ENCODE results near the gene HOXD1. TPM values are rescaled to one million over a fixed set of nuclear protein-coding genes. Genes with fewer than 3 reads are reported as not detected.

Gene HOXD1
- total and polyA plus RNA-seq, 10 donors, result 0.49 to 4.5 (median 1.4) TPM

DNA sequence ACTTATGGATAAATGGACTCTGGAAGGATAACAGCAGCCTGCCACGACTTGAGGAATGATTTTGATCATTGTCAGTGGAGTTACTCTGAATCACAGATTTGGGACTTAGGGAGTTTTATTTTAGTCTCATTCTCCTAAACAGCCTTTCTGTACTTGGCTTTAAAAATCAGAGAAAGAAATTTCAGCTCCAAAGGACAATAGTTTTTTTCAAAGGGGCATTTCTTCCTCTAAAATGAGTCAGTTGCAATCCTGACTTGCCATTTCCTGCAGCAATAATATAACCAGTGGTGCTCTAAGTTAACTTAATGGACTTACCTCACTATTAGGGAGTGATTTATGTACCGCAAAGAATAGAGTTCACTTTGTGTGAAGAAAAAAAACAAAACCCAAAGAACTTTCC, 45.7 kb downstream of the HOXD1 start:
- no peak for DNase-seq
- Histone ChIP-seq H3K9me3 (no peaks in the 10 kb centered on the region), H3K27me3 (replicated peaks in 1 of 7) (peaks cover 0 to 34% (median 0%) of the 10 kb centered on the region in 7 donors), H3K4me1 (no peaks in the 10 kb centered on the region), H3K36me3 (no peaks in the 10 kb centered on the region), H3K27ac (no peak overlapping the region), H3K4me3 (no peak overlapping the region)
- intact Hi-C loops (cut with DNase I; ENCODE audit: low total_unique reads), result no loop called here
- no peak for TF ChIP-seq POLR2A (IDR thresholded peaks at IDR 0.05)
- 51 to 72% (median 56%) methylated on average over 2 of the region's 2 CpGs for WGBS, 5 donors

DNA sequence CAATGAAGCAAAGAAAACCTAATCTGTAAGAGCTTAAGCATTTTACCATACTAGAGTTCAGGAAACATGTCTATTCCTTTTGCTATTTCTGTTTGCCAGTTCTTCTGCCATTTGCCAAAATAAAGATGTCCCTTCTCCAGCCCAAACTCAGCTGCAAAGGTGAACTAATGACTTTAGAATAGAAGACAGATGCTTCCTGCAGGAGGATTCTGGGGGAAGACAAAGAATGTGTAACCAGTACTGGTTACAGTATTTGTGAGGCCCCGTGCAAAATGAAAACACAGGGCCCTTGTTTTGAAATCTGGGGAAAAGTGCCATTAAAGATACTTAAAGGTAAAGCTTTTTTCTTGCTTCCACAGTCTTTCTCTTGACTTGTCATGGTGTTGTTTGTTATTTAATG, 46.5 kb downstream of the HOXD1 start:
- WGBS, 5 donors, result 41 to 69% (median 66%) methylated on average over 1 of the region's 1 CpG
- DNase-seq, result no peak
- Histone ChIP-seq H3K36me3 (no peaks in the 10 kb centered on the region), H3K9me3 (no peaks in the 10 kb centered on the region), H3K4me1 (no peaks in the 10 kb centered on the region), H3K27me3 (replicated peaks in 1 of 7) (peaks cover 0 to 34% (median 0%) of the 10 kb centered on the region in 7 donors), H3K4me3 (no peak overlapping the region), H3K27ac (no peak overlapping the region)
- TF ChIP-seq, protein P1, sequence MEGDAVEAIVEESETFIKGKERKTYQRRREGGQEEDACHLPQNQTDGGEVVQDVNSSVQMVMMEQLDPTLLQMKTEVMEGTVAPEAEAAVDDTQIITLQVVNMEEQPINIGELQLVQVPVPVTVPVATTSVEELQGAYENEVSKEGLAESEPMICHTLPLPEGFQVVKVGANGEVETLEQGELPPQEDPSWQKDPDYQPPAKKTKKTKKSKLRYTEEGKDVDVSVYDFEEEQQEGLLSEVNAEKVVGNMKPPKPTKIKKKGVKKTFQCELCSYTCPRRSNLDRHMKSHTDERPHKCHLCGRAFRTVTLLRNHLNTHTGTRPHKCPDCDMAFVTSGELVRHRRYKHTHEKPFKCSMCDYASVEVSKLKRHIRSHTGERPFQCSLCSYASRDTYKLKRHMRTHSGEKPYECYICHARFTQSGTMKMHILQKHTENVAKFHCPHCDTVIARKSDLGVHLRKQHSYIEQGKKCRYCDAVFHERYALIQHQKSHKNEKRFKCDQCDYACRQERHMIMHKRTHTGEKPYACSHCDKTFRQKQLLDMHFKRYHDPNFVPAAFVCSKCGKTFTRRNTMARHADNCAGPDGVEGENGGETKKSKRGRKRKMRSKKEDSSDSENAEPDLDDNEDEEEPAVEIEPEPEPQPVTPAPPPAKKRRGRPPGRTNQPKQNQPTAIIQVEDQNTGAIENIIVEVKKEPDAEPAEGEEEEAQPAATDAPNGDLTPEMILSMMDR (IDR thresholded peaks at IDR 0.05 in 8 of 11, conservative IDR thresholded peaks at IDR 0.05 in 3 of 11), result no peak
- TF ChIP-seq POLR2A (IDR thresholded peaks at IDR 0.05) (no peak), POLR2AphosphoS5 (IDR thresholded peaks at IDR 0.05) (no peak)
- intact Hi-C loops (cut with DNase I; ENCODE audit: low total_unique reads), result no loop called here

DNA sequence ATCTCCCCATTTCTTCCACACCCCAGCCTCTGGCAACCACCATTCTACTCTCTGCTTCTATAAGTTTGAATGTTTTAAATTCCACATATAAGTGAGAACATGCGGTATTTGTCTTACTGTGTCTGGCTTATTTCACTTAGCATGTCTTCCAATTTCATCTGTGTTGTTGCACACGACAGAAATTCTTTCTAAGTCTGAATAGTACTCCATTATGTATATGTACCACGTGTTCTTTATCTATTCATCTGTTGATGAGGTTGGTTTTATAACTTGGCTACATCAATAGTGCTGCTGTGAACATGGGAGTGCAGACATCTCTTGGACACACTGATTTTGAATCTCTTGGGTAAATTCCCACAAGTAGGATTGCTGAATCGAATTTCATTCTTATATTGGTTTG, 49.0 kb downstream of the HOXD1 start:
- no peaks in the 10 kb centered on the region for H3K9me3 ChIP-seq
- TF ChIP-seq POLR2AphosphoS5 (IDR thresholded peaks at IDR 0.05), result no peak
- no peak for TF ChIP-seq POLR2A (IDR thresholded peaks at IDR 0.05)
- TF ChIP-seq, protein P1 (IDR thresholded peaks at IDR 0.05 in 8 of 11, conservative IDR thresholded peaks at IDR 0.05 in 3 of 11), result no peak
- intact Hi-C loops (cut with DNase I; ENCODE audit: low total_unique reads), result no loop called here
- peaks cover 0 to 24% (median 0%) of the 10 kb centered on the region in 7 donors for H3K27me3 ChIP-seq (replicated peaks in 1 of 7)
- H3K36me3 ChIP-seq, result no peaks in the 10 kb centered on the region
- WGBS, 5 donors, result 74 to 81% (median 78%) methylated on average over 4 of the region's 4 CpGs
- no peak overlapping the region for H3K27ac ChIP-seq
- no peak for DNase-seq
- H3K4me1 ChIP-seq, result no peaks in the 10 kb centered on the region
- H3K4me3 ChIP-seq, result no peak overlapping the region

DNA sequence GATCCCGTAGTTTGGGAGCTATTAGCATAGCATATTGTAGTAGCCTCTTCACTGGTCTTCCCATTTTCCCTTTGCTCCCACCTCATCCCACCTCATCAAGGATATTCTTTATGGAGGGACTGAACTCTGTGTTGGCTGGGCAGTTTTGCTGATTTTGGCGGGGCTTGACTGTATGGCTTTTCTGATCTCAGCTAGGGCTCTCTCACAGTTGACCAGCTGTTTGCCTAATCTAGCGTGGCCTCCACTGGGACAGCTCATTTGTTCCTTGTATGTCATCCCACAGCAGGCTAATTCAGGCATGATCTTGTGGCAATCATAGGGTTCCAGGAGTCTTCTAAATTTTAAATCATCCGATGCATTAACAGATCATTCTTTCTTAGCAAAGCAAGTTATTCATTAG, 50.6 kb downstream of the HOXD1 start:
- WGBS, 5 donors, result 87 to 95% (median 94%) methylated on average over 4 of the region's 4 CpGs
- DNase-seq, result no peak
- Histone ChIP-seq H3K27ac (no peak overlapping the region), H3K9me3 (no peaks in the 10 kb centered on the region), H3K4me3 (no peak overlapping the region), H3K27me3 (replicated peaks in 1 of 7) (peaks cover 0 to 23% (median 0%) of the 10 kb centered on the region in 7 donors), H3K4me1 (no peaks in the 10 kb centered on the region), H3K36me3 (no peaks in the 10 kb centered on the region)
- intact Hi-C loops (cut with DNase I; ENCODE audit: low total_unique reads), result no loop called here
- TF ChIP-seq, protein P1 (IDR thresholded peaks at IDR 0.05 in 8 of 11, conservative IDR thresholded peaks at IDR 0.05 in 3 of 11), result no peak
- TF ChIP-seq POLR2AphosphoS5 (IDR thresholded peaks at IDR 0.05) (no peak), POLR2A (IDR thresholded peaks at IDR 0.05) (no peak)

DNA sequence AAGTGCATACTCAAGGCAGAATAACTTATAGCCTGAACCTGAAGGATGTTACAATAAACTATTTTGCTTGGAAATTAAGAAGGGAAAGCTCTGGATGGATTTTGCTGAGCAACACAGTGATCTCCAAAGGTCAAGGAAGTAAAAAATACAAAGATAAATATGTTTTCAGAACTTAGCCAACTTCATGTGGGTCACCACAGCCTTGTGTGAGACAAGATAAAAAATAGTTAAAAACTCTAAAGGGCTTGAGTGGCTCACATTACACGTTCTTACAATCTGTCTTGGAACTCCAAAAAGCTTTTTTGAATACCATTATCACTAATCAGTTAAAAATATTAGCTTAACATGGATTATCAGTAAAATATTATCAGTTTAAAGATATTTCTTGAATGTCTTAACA, 51.8 kb downstream of the HOXD1 start:
- WGBS, 5 donors, result 15 to 49% (median 37%) methylated on average over 1 of the region's 1 CpG
- intact Hi-C loops (cut with DNase I; ENCODE audit: low total_unique reads), result no loop called here
- H3K4me1 ChIP-seq, result peaks cover 0 to 7% (median 0%) of the 10 kb centered on the region in 6 donors
- peaks cover 0 to 24% (median 0%) of the 10 kb centered on the region in 7 donors for H3K27me3 ChIP-seq (replicated peaks in 1 of 7)
- no peak overlapping the region for H3K27ac ChIP-seq
- H3K4me3 ChIP-seq, result no peak overlapping the region
- no peaks in the 10 kb centered on the region for H3K9me3 ChIP-seq
- no peak for DNase-seq
- H3K36me3 ChIP-seq, result no peaks in the 10 kb centered on the region
- TF ChIP-seq, protein P1 (IDR thresholded peaks at IDR 0.05 in 8 of 11, conservative IDR thresholded peaks at IDR 0.05 in 3 of 11), result no peak
- no peak for TF ChIP-seq POLR2AphosphoS5 (IDR thresholded peaks at IDR 0.05)
- TF ChIP-seq POLR2A (IDR thresholded peaks at IDR 0.05), result no peak
